ENCODE results near the gene ULK4. TPM values are rescaled to one million over a fixed set of nuclear protein-coding genes. Genes with fewer than 3 reads are reported as not detected.

ULK4 gene
- polyA plus RNA-seq, 1 donor from 2014 or later, result 7.2 TPM

GRCh38 chr3:41974223-41974622, 12.3 kb upstream of the ULK4 start:
- Histone ChIP-seq H4K20me1 (ENCODE audit: insufficient read depth) (no peaks in the 10 kb centered on the region), H3K36me3 (ENCODE audit: insufficient read depth, low read length) (no peaks in the 10 kb centered on the region), H2AFZ (ENCODE audit: low read depth, low read length) (no peak overlapping the region), H3K9me3 (ENCODE audit: low read length) (no peaks in the 10 kb centered on the region), H3K79me2 (replicated peaks; ENCODE audit: insufficient read depth, low read length) (no peaks in the 10 kb centered on the region), H3K27ac (ENCODE audit: low read length) (no peak overlapping the region), H3K27me3 (ENCODE audit: insufficient read depth, low read depth, low read length) (no peaks in the 10 kb centered on the region), H3K4me3 (ENCODE audit: low read length) (no peak overlapping the region), H3K9me2 (ENCODE audit: insufficient read depth, low read length) (no peaks in the 10 kb centered on the region), H3K4me2 (ENCODE audit: low read length) (no peak overlapping the region), H3K9ac (ENCODE audit: low read length) (no peak overlapping the region), H3F3A (ENCODE audit: insufficient read depth, low read length, poor library complexity, severe bottlenecking) (no peaks in the 10 kb centered on the region)
- TF ChIP-seq SMC3 (conservative IDR thresholded peaks at IDR 0.05; ENCODE audit: poor library complexity) (no peak), RAD21 (conservative IDR thresholded peaks at IDR 0.05) (no peak), EP300 (conservative IDR thresholded peaks at IDR 0.05; ENCODE audit: poor library complexity, severe bottlenecking) (no peak), CTCF (IDR thresholded peaks at IDR 0.05; ENCODE audit: poor library complexity, severe bottlenecking) (no peak), MXI1 (conservative IDR thresholded peaks at IDR 0.05; ENCODE audit: poor library complexity, severe bottlenecking) (no peak), EZH2 (IDR thresholded peaks at IDR 0.05; ENCODE audit: borderline replicate concordance, insufficient read depth, low read length, poor library complexity, severe bottlenecking) (no peak), TAF1 (IDR thresholded peaks at IDR 0.05; ENCODE audit: low read depth) (no peak), REST (IDR thresholded peaks at IDR 0.05; ENCODE audit: borderline replicate concordance) (no peak), POLR2AphosphoS5 (IDR thresholded peaks at IDR 0.05) (no peak)

- Histone ChIP-seq H2AFZ (ENCODE audit: low read depth, low read length) (no peak overlapping the region), H3K9me2 (ENCODE audit: insufficient read depth, low read length) (no peaks in the 10 kb centered on the region), H3K4me2 (ENCODE audit: low read length) (no peak overlapping the region), H3F3A (ENCODE audit: insufficient read depth, low read length, poor library complexity, severe bottlenecking) (no peaks in the 10 kb centered on the region), H3K27ac (ENCODE audit: low read length) (no peak overlapping the region), H3K36me3 (ENCODE audit: insufficient read depth, low read length) (no peaks in the 10 kb centered on the region), H3K79me2 (replicated peaks; ENCODE audit: insufficient read depth, low read length) (no peaks in the 10 kb centered on the region), H3K4me3 (ENCODE audit: low read length) (no peak overlapping the region), H3K9me3 (ENCODE audit: low read length) (no peaks in the 10 kb centered on the region), H3K27me3 (ENCODE audit: insufficient read depth, low read depth, low read length) (no peaks in the 10 kb centered on the region), H3K9ac (ENCODE audit: low read length) (no peak overlapping the region), H4K20me1 (ENCODE audit: insufficient read depth) (no peaks in the 10 kb centered on the region)
- no peak for TF ChIP-seq POLR2AphosphoS5 (IDR thresholded peaks at IDR 0.05)
- TF ChIP-seq RAD21 (conservative IDR thresholded peaks at IDR 0.05), result no peak
- TF ChIP-seq MXI1 (conservative IDR thresholded peaks at IDR 0.05; ENCODE audit: poor library complexity, severe bottlenecking), result no peak
- no peak for TF ChIP-seq REST (IDR thresholded peaks at IDR 0.05; ENCODE audit: borderline replicate concordance)
- no peak for TF ChIP-seq EZH2 (IDR thresholded peaks at IDR 0.05; ENCODE audit: borderline replicate concordance, insufficient read depth, low read length, poor library complexity, severe bottlenecking)
- TF ChIP-seq EP300 (conservative IDR thresholded peaks at IDR 0.05; ENCODE audit: poor library complexity, severe bottlenecking), result no peak
- no peak for TF ChIP-seq TAF1 (IDR thresholded peaks at IDR 0.05; ENCODE audit: low read depth)
- no peak for TF ChIP-seq CTCF (IDR thresholded peaks at IDR 0.05; ENCODE audit: poor library complexity, severe bottlenecking)
- TF ChIP-seq SMC3 (conservative IDR thresholded peaks at IDR 0.05; ENCODE audit: poor library complexity), result no peak
Observed at GRCh38 chr3:41972802-41973201, 10.9 kb upstream of the ULK4 start.

Data from neural cell (in vitro differentiated cells).